Measurements from ENCODE around the gene ITGB2.

Gene ITGB2

DNA sequence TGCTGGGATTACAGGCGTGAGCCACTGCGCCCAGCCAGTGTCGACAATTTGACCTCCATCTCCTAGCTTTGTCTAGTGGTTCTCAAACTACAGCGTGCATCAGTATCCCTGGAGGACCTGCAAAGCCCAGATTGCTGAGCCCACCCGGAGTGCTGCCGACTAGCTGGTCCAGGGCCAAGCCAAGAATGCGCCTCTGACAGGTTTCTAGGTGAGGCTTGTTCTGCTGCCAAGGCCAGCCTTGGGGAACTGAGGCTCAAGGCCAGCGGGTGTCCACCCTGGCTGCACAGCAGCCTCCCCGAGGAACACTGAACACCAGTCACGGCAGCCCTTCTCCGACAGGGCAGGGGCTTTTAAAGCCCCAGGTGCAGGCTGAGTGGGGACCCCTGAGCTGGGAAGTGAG, 37.4 kb downstream of the ITGB2 start:
- no peak for TF ChIP-seq POLR2AphosphoS5 (IDR thresholded peaks at IDR 0.05; ENCODE audit: low read depth, low read length)
- no peak for TF ChIP-seq FOXP2 (optimal IDR thresholded peaks at IDR 0.05; ENCODE audit: borderline replicate concordance, extremely low read depth, extremely low read length, insufficient read depth)
- TF ChIP-seq, protein P1, sequence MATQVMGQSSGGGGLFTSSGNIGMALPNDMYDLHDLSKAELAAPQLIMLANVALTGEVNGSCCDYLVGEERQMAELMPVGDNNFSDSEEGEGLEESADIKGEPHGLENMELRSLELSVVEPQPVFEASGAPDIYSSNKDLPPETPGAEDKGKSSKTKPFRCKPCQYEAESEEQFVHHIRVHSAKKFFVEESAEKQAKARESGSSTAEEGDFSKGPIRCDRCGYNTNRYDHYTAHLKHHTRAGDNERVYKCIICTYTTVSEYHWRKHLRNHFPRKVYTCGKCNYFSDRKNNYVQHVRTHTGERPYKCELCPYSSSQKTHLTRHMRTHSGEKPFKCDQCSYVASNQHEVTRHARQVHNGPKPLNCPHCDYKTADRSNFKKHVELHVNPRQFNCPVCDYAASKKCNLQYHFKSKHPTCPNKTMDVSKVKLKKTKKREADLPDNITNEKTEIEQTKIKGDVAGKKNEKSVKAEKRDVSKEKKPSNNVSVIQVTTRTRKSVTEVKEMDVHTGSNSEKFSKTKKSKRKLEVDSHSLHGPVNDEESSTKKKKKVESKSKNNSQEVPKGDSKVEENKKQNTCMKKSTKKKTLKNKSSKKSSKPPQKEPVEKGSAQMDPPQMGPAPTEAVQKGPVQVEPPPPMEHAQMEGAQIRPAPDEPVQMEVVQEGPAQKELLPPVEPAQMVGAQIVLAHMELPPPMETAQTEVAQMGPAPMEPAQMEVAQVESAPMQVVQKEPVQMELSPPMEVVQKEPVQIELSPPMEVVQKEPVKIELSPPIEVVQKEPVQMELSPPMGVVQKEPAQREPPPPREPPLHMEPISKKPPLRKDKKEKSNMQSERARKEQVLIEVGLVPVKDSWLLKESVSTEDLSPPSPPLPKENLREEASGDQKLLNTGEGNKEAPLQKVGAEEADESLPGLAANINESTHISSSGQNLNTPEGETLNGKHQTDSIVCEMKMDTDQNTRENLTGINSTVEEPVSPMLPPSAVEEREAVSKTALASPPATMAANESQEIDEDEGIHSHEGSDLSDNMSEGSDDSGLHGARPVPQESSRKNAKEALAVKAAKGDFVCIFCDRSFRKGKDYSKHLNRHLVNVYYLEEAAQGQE (IDR thresholded peaks at IDR 0.05; ENCODE audit: insufficient read depth in 1 of 2, low read depth in 2 of 2, low read length in 2 of 2), result no peak
- TF ChIP-seq SIN3A (IDR thresholded peaks at IDR 0.05; ENCODE audit: borderline replicate concordance, insufficient read depth, low read length), result no peak
- no peak for TF ChIP-seq TAF1 (IDR thresholded peaks at IDR 0.05; ENCODE audit: borderline replicate concordance, insufficient read depth, low read length)

DNA sequence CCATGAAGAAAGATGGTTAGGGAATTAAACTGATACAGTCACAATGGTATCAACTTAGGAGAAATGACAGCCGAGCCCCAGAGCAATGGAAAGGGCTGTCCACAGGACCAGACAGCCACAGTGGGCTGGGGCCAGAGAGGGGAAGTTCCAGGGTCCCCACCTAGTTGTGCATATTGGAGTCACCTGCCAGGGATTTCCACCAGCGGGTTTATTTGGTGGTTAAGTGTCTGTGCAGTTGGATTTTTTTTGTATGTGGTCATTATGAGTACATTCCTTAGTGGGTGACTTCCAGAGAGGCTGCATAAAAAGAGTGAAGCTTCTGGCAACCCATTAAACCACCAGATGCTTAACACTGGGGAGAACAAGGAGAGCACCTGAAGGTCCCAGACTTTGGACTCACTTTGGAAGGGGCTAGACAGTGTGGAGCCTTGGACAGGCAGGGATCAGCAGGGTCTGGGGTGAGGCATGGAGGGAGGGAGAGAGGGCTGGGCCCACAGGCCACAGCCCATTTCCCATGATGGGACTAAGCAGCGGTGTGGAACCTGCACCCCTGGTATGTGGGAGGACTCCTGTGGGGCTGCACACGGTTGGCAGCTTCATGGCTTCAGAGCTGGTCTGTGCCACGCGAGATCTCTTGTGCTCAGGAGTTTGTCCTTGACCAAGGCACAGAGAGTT, 39.4 kb downstream of the ITGB2 start:
- TF ChIP-seq SIN3A (IDR thresholded peaks at IDR 0.05; ENCODE audit: borderline replicate concordance, insufficient read depth, low read length) (no peak), FOXP2 (optimal IDR thresholded peaks at IDR 0.05; ENCODE audit: borderline replicate concordance, extremely low read depth, extremely low read length, insufficient read depth) (no peak), POLR2AphosphoS5 (IDR thresholded peaks at IDR 0.05; ENCODE audit: low read depth, low read length) (no peak), TAF1 (IDR thresholded peaks at IDR 0.05; ENCODE audit: borderline replicate concordance, insufficient read depth, low read length) (no peak)
- TF ChIP-seq, protein P1 (IDR thresholded peaks at IDR 0.05; ENCODE audit: insufficient read depth in 1 of 2, low read depth in 2 of 2, low read length in 2 of 2), result no peak

DNA sequence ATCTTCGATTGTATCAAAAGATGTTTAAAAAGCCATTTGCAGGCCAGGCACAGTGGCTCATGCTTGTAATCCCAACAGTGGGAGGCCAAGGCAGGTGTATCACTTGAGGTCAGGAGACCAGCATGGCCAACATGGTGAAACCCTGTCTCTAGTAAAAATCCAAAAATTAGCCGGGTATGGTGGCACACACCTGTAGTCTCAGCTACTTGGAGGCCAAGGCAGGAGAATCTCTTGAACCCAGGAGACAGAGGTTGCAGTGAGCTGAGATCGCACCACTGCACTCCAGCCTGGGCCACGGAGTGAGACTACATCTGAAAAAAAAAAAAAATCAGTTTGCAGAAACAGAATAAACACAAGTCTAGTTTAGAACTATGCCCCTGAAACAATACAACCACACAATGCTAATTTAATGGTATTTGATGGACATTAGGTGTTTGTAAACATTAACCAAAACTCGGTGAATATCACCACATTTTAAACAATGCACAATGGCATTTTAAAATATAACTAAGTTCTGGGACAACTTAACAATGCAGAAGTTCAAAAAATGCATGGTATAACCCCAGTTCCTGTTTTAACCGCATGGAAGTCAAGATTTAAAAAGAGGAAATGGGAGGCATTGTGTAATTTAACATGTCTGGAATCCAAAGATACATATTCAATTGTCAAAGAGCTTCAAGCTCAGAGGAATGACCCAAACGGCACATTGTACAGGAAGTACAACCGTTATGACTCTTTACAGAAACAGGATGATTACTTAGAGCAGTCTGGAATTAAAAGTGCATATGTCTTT, 40.1 kb downstream of the ITGB2 start:
- TF ChIP-seq FOXP2 (optimal IDR thresholded peaks at IDR 0.05; ENCODE audit: borderline replicate concordance, extremely low read depth, extremely low read length, insufficient read depth), result no peak
- TF ChIP-seq POLR2AphosphoS5 (IDR thresholded peaks at IDR 0.05; ENCODE audit: low read depth, low read length), result no peak
- TF ChIP-seq TAF1 (IDR thresholded peaks at IDR 0.05; ENCODE audit: borderline replicate concordance, insufficient read depth, low read length), result no peak
- TF ChIP-seq SIN3A (IDR thresholded peaks at IDR 0.05; ENCODE audit: borderline replicate concordance, insufficient read depth, low read length), result no peak
- TF ChIP-seq, protein P1 (IDR thresholded peaks at IDR 0.05; ENCODE audit: insufficient read depth in 1 of 2, low read depth in 2 of 2, low read length in 2 of 2), result no peak

DNA sequence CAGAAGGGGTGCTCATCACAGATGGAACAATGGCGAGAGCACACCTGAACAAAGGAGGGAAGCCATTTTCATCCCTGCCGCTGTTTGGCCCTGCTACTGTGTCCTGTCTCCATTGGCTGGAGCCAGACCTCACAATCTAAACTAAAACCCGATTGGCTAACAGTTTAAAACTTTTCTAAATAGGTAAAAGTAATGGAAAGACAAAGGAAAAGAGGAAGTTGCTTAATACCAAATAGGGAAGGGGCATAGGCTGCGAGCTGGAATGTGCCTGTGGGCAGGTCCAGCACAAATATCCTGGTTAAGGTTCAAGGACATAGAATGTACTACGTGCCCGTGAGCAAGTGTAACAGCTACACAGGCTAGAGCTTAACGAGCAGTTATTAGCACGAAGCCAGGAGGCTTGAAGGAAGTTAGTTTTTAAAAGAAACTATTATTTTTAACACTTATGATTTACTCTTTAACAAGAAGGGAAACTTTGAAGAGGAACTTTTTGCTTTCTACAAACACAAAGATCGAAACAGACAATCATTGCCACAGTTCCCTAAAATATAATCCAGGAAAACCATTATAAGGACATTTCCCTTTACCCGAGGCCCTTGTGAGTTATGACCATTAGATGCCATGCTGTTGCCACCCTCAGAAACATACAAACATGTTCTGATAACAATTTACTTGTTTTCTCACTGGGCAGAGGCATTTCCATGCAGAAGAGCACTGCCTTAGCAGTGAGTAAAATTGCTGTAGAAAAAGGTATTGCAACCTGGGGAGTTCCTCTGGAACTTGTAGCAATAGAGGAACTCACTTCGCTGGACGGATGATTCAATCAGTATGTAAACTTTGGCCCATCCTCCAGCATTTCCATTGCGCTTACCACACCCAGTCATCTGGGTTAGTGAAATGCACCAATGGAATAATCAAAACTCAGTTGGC, 42.4 kb downstream of the ITGB2 start:
- TF ChIP-seq SIN3A (IDR thresholded peaks at IDR 0.05; ENCODE audit: borderline replicate concordance, insufficient read depth, low read length), result no peak

DNA sequence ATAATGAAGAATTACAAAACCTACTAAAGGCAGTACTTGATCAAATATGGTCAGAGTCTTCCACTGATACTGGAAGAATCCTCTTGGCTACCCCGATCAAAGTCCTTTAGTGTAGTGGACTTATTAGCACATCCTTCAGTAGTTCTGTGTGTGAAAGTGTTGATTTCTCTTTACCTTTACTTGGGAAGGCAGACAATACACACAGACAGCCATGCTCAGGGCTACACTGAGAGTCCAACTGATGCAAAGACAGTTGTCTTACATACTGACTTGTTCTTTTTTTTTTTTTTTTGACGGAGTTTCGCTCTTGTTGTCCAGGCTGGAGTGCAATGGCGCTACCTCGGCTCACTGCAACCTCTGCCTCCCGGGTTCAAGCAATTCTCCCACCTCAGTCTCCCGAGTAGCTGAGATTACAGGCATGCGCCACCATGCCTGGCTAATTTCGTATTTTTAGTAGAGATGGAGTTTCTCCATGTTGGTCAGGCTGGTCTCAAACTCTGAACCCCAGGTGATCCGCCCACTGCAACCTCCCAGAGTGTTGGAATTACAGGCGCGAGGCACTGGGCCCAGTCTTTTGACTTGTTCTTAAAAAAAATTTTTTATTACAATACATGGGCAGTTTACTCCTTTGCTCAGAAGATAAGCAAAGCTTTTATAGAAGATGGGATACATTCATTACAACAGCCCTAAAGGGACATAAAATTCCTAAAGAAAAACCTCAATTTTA, 43.7 kb downstream of the ITGB2 start:
- TF ChIP-seq POLR2AphosphoS5 (IDR thresholded peaks at IDR 0.05; ENCODE audit: low read depth, low read length) (no peak), SIN3A (IDR thresholded peaks at IDR 0.05; ENCODE audit: borderline replicate concordance, insufficient read depth, low read length) (no peak), FOXP2 (optimal IDR thresholded peaks at IDR 0.05; ENCODE audit: borderline replicate concordance, extremely low read depth, extremely low read length, insufficient read depth) (no peak), TAF1 (IDR thresholded peaks at IDR 0.05; ENCODE audit: borderline replicate concordance, insufficient read depth, low read length) (no peak)
- TF ChIP-seq, protein P1 (IDR thresholded peaks at IDR 0.05; ENCODE audit: insufficient read depth in 1 of 2, low read depth in 2 of 2, low read length in 2 of 2), result no peak

Measured in PFSK-1 (cell line).